Measurements from ENCODE around the gene LAPTM5.

Gene LAPTM5

GRCh38 chr1:30713311-30713710 lies 44.3 kb downstream of the LAPTM5 start:
- Mint-ChIP-seq H3K4me1 (peaks cover 6% of the 10 kb centered on the region), H3K27ac (no peak overlapping the region), H3K4me3 (no peak overlapping the region), H3K36me3 (no peaks in the 10 kb centered on the region), H3K9me3 (no peaks in the 10 kb centered on the region), H3K27me3 (peaks cover 22% of the 10 kb centered on the region)
- DNase-seq (ENCODE audit: low spot score in 2 of 2): no peak
- no peak for ATAC-seq (ENCODE audit: low read depth)

- DNase-seq (ENCODE audit: low spot score in 2 of 2) (no peak), ATAC-seq (ENCODE audit: low read depth) (no peak)
- no peak overlapping the region for H3K4me3 Mint-ChIP-seq
- H3K9me3 Mint-ChIP-seq: no peaks in the 10 kb centered on the region
- H3K27me3 Mint-ChIP-seq: peaks cover 24% of the 10 kb centered on the region
- no peaks in the 10 kb centered on the region for H3K36me3 Mint-ChIP-seq
- H3K4me1 Mint-ChIP-seq: peaks cover 5% of the 10 kb centered on the region
- no peak overlapping the region for H3K27ac Mint-ChIP-seq
These were observed 45.0 kb downstream of the LAPTM5 start for GRCh38 chr1:30712583-30712982.

- H3K27ac Mint-ChIP-seq: no peak overlapping the region
- DNase-seq (ENCODE audit: low spot score in 2 of 2) (no peak), ATAC-seq (ENCODE audit: low read depth) (no peak)
- H3K4me3 Mint-ChIP-seq: no peak overlapping the region
- H3K36me3 Mint-ChIP-seq: no peaks in the 10 kb centered on the region
- peaks cover 31% of the 10 kb centered on the region for H3K27me3 Mint-ChIP-seq
- peaks cover 3% of the 10 kb centered on the region for H3K4me1 Mint-ChIP-seq
- no peaks in the 10 kb centered on the region for H3K9me3 Mint-ChIP-seq
These were observed 47.2 kb downstream of the LAPTM5 start for GRCh38 chr1:30710407-30710806.

GRCh38 chr1:30708361-30708728 lies 49.2 kb downstream of the LAPTM5 start:
- Mint-ChIP-seq H3K27ac (no peak overlapping the region), H3K27me3 (peaks cover 31% of the 10 kb centered on the region), H3K9me3 (no peaks in the 10 kb centered on the region), H3K36me3 (no peaks in the 10 kb centered on the region), H3K4me1 (peaks cover 3% of the 10 kb centered on the region), H3K4me3 (no peak overlapping the region)
- ATAC-seq (ENCODE audit: low read depth) (no peak), DNase-seq (ENCODE audit: low spot score in 2 of 2) (no peak)

GRCh38 chr1:30707412-30708360 lies 49.9 kb downstream of the LAPTM5 start:
- no peak overlapping the region for H3K27ac Mint-ChIP-seq
- H3K4me1 Mint-ChIP-seq: peaks cover 3% of the 10 kb centered on the region
- H3K4me3 Mint-ChIP-seq: no peak overlapping the region
- no peaks in the 10 kb centered on the region for H3K36me3 Mint-ChIP-seq
- no peaks in the 10 kb centered on the region for H3K9me3 Mint-ChIP-seq
- DNase-seq (ENCODE audit: low spot score in 2 of 2) (peak; percentile 52 to 56), ATAC-seq (ENCODE audit: low read depth) (peak; percentile 87)
- peaks cover 28% of the 10 kb centered on the region for H3K27me3 Mint-ChIP-seq

- peaks cover 3% of the 10 kb centered on the region for H3K4me1 Mint-ChIP-seq
- no peak for ATAC-seq (ENCODE audit: low read depth)
- no peak overlapping the region for H3K4me3 Mint-ChIP-seq
- H3K9me3 Mint-ChIP-seq: no peaks in the 10 kb centered on the region
- no peaks in the 10 kb centered on the region for H3K36me3 Mint-ChIP-seq
- H3K27ac Mint-ChIP-seq: no peak overlapping the region
- H3K27me3 Mint-ChIP-seq: peaks cover 23% of the 10 kb centered on the region
- no peak for DNase-seq (ENCODE audit: low spot score in 2 of 2)
These were observed 51.0 kb downstream of the LAPTM5 start for GRCh38 chr1:30706528-30706927.

GRCh38 chr1:30705698-30706097 lies 51.9 kb downstream of the LAPTM5 start:
- H3K9me3 Mint-ChIP-seq: no peaks in the 10 kb centered on the region
- peaks cover 23% of the 10 kb centered on the region for H3K27me3 Mint-ChIP-seq
- H3K4me3 Mint-ChIP-seq: no peak overlapping the region
- no peak for DNase-seq (ENCODE audit: low spot score in 2 of 2)
- ATAC-seq (ENCODE audit: low read depth): no peak
- no peaks in the 10 kb centered on the region for H3K36me3 Mint-ChIP-seq
- no peak overlapping the region for H3K27ac Mint-ChIP-seq
- peaks cover 3% of the 10 kb centered on the region for H3K4me1 Mint-ChIP-seq

- ATAC-seq (ENCODE audit: low read depth): no peak
- H3K36me3 Mint-ChIP-seq: no peaks in the 10 kb centered on the region
- no peak overlapping the region for H3K27ac Mint-ChIP-seq
- peaks cover 20% of the 10 kb centered on the region for H3K27me3 Mint-ChIP-seq
- DNase-seq (ENCODE audit: low spot score in 2 of 2): no peak
- no peak overlapping the region for H3K4me3 Mint-ChIP-seq
- H3K9me3 Mint-ChIP-seq: no peaks in the 10 kb centered on the region
- peaks cover 3% of the 10 kb centered on the region for H3K4me1 Mint-ChIP-seq
These were observed 52.6 kb downstream of the LAPTM5 start for GRCh38 chr1:30704765-30705509.

GRCh38 chr1:30704271-30704670 lies 53.3 kb downstream of the LAPTM5 start:
- no peak for ATAC-seq (ENCODE audit: low read depth)
- Mint-ChIP-seq H3K9me3 (no peaks in the 10 kb centered on the region), H3K4me3 (no peak overlapping the region), H3K27me3 (peaks cover 16% of the 10 kb centered on the region), H3K36me3 (no peaks in the 10 kb centered on the region), H3K4me1 (peaks cover 3% of the 10 kb centered on the region), H3K27ac (no peak overlapping the region)
- DNase-seq (ENCODE audit: low spot score in 2 of 2): no peak

GRCh38 chr1:30702823-30703222 lies 54.8 kb downstream of the LAPTM5 start:
- H3K36me3 Mint-ChIP-seq: no peaks in the 10 kb centered on the region
- ATAC-seq (ENCODE audit: low read depth) (no peak), DNase-seq (ENCODE audit: low spot score in 2 of 2) (no peak)
- H3K4me3 Mint-ChIP-seq: no peak overlapping the region
- H3K27ac Mint-ChIP-seq: no peak overlapping the region
- no peaks in the 10 kb centered on the region for H3K4me1 Mint-ChIP-seq
- peaks cover 7% of the 10 kb centered on the region for H3K27me3 Mint-ChIP-seq
- no peaks in the 10 kb centered on the region for H3K9me3 Mint-ChIP-seq

- no peaks in the 10 kb centered on the region for H3K4me1 Mint-ChIP-seq
- no peak overlapping the region for H3K27ac Mint-ChIP-seq
- H3K36me3 Mint-ChIP-seq: no peaks in the 10 kb centered on the region
- H3K9me3 Mint-ChIP-seq: no peaks in the 10 kb centered on the region
- no peak overlapping the region for H3K4me3 Mint-ChIP-seq
- ATAC-seq (ENCODE audit: low read depth) (no peak), DNase-seq (ENCODE audit: low spot score in 2 of 2) (no peak)
- peaks cover 5% of the 10 kb centered on the region for H3K27me3 Mint-ChIP-seq
These were observed 56.3 kb downstream of the LAPTM5 start for GRCh38 chr1:30701258-30701633.

- ATAC-seq (ENCODE audit: low read depth): no peak
- no peaks in the 10 kb centered on the region for H3K4me1 Mint-ChIP-seq
These were observed 56.9 kb downstream of the LAPTM5 start for GRCh38 chr1:30700528-30701257.

GRCh38 chr1:30699762-30700161 lies 57.8 kb downstream of the LAPTM5 start:
- Mint-ChIP-seq H3K4me1 (no peaks in the 10 kb centered on the region), H3K27me3 (peaks cover 8% of the 10 kb centered on the region), H3K4me3 (no peak overlapping the region), H3K27ac (no peak overlapping the region), H3K36me3 (no peaks in the 10 kb centered on the region), H3K9me3 (no peaks in the 10 kb centered on the region)
- DNase-seq (ENCODE audit: low spot score in 2 of 2) (no peak), ATAC-seq (ENCODE audit: low read depth) (no peak)

More at GRCh38 chr1:30700528-30701257, 56.9 kb downstream of the LAPTM5 start:
- H3K4me3 Mint-ChIP-seq: no peak overlapping the region
- no peaks in the 10 kb centered on the region for H3K9me3 Mint-ChIP-seq
- no peaks in the 10 kb centered on the region for H3K36me3 Mint-ChIP-seq
- H3K27me3 Mint-ChIP-seq: peaks cover 4% of the 10 kb centered on the region
- DNase-seq (ENCODE audit: low spot score in 2 of 2): no peak
- H3K27ac Mint-ChIP-seq: no peak overlapping the region

GRCh38 chr1:30698401-30698981 lies 59.1 kb downstream of the LAPTM5 start:
- Mint-ChIP-seq H3K4me3 (no peak overlapping the region), H3K9me3 (no peaks in the 10 kb centered on the region), H3K36me3 (no peaks in the 10 kb centered on the region), H3K27me3 (peaks cover 9% of the 10 kb centered on the region), H3K4me1 (no peaks in the 10 kb centered on the region), H3K27ac (no peak overlapping the region)
- ATAC-seq (ENCODE audit: low read depth) (no peak), DNase-seq (ENCODE audit: low spot score in 2 of 2) (no peak)

Data from memory B cell (primary cell).